ENCODE data around the gene ARVCF.
A peak's percentile ranks its signal among the peaks of the same experiment; 100 is the strongest.

ARVCF gene

DNA sequence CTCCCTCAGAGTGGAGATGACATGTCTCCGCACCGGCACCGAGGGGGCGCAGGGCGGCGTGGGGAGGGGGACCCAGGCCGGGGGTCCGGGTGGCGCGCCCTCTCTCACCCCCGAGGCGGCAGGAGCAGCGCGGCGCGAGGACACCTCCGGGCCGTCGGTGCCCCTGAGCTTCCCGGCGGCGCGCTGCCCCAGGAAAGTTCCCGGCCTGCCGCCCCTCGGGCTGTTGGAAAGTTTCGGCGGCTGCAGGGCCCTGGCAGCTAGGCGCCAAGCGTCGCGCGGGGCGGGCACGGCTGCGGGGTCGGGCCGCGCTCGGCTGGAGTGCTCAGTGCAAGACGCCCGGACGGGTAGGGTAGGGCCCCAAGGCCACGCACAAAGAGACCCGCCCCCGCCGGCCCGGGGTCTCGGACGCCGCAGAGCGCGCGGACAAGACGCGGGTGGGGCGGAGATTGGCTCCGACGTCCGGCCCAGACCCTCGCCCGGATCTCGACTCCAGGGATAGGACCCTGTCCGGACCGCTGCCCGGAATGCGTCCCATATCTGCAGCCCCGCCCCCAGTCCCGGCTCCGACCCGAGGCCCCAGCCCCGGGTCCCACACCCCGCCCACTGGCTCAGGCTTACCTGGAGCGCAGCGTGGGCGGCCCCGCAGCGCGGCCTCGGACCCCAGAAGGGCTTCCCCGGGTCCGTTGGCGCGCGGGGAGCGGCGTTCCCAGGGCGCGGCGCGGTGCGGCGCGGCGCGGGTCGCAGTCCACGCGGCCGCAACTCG is 471 bp downstream of the ARVCF start:
- DNase-seq (ENCODE audit: low read depth), result peak; percentile 10

DNA sequence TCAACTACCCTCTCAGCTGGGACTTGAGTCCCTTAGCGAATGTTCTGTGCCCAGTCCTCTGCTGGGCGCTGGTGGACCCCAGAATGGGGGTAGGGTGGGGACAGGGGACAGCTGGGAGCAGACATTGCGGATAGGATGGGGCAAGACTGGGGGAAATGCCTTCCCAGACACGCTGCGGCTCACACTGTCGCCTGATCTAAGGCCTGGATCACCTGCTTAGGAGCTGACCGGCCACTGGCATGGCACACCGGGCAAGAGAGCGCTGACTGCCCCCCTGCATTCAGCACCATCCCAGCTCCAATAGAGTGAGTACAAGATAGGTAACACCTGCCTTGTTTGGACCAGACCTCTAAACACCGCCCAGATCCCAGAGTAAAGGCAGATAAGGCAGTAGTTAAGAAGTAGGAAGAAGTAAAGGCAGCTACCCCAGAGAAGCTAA is 1.4 kb downstream of the ARVCF start:
- no peak for DNase-seq (ENCODE audit: low read depth)

DNA sequence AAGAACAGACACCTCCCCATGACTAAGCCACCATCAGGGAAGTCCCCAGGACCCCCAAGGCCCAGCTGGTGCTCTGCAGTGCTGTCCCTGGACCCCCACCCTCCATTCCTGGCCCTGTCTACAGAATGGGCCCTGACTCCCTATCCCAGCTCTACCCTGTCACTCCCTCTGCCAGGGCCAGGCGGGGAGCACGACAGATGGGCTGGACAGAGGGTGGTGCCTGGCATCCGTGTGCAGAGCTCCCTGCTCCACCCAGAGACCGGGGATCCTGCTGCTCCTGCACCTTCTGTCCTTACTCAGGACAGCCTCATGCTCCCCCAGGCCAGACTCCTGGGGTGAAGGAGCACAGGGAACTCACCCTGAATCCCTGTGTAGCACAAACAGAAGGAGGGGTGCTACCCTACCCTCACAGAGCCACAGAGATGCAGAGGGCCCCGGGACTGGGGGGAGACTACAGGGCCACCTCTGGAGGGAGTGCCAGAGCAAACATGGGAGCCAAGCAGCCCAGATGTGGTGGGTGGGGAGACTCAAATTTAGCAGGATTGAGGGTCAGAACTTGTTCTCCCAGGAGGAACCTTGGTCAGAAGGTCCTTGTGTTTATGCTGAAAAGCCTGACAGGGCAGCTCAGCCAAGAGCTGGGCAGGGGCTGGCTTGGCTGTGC is 2.0 kb downstream of the ARVCF start:
- DNase-seq (ENCODE audit: low read depth), result no peak

DNA sequence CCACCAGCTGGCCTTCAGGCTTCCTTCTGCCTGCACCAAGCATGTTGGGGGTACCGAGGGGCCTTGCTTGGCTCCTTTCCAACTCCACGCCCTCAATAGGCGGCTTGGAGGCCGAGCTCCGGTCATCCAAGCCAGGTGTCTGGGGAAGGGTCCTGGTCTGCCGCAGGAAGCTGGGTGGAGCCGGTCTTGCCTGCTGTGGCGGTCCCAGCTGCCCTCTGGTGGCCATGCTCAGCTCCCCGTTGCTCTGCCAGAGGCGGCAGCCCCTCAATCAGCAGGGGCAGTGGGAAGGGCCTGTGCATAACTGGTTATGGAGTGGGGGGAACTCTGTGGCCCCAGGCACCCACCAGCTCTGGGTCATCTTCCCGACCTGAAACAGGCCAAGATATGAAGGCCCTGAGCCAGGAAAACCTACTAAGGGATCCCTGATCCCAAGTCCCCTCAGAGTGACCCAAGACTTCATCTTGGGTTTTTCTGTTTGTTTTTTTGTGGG is 3.2 kb downstream of the ARVCF start:
- DNase-seq (ENCODE audit: low read depth), result peak; percentile 60

DNA sequence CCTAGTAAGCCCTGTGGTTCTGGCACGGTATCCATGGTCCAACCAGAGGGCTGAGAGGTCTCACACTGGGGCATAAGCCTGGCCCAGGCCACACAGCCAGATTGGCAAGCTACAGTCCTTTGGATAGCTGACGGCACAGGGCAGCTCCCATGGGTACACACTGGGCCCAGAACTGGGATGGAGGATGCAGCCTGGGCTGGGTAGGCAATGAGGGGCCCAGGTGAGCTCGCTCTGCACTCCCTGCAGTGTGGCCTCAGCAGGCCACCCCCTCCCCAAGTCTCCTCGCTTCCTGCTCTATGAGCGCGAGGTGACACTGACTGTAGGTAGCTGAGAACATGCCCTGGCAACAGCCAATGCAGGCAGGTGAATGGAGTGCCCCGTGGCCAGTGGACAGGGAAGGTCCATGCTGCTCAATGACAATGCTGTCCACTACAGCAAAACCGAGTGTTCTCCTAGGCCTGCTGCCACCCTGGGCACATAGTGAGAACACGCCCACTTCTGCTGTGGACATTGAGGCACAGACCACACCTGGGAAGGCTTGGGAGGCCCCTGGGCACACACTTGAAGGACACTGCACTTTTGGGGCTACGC is 3.8 kb downstream of the ARVCF start:
- no peak for DNase-seq (ENCODE audit: low read depth)

DNA sequence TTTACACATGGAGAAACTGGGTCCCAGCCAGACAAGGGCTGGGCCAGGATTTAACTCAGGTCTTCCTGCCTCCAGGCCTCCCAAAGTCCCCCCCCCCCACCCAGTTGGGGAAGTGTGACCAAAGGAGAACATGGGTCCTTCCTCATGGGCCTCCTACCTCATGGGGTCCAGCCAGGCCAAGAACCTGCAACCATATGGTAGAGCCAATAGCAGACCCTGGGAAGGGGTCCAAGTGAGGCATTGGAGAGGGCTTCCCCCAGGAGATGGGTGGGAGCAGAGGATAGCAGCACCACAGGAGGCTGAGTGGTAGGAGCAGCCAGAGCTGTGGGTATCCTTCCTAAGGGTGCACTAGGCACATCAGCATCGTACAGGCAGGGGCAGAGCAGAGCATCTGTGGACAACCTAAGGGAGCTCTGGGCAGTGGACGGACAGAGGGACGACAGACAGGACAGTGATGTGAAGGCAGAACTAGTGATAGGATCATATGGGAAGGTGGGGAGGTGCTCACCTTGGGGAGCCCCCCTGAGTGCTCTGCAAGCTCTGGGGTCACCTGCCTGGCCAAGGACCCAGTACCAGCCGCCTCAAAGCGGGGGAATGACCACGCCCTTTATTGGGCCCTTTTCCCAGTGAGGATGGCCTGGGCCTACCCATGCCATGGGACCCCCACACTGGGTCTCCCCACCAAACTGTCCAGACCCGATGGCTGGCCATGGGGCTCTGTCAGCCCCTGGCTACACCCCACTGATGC is 4.5 kb downstream of the ARVCF start:
- DNase-seq (ENCODE audit: low read depth), result no peak

DNA sequence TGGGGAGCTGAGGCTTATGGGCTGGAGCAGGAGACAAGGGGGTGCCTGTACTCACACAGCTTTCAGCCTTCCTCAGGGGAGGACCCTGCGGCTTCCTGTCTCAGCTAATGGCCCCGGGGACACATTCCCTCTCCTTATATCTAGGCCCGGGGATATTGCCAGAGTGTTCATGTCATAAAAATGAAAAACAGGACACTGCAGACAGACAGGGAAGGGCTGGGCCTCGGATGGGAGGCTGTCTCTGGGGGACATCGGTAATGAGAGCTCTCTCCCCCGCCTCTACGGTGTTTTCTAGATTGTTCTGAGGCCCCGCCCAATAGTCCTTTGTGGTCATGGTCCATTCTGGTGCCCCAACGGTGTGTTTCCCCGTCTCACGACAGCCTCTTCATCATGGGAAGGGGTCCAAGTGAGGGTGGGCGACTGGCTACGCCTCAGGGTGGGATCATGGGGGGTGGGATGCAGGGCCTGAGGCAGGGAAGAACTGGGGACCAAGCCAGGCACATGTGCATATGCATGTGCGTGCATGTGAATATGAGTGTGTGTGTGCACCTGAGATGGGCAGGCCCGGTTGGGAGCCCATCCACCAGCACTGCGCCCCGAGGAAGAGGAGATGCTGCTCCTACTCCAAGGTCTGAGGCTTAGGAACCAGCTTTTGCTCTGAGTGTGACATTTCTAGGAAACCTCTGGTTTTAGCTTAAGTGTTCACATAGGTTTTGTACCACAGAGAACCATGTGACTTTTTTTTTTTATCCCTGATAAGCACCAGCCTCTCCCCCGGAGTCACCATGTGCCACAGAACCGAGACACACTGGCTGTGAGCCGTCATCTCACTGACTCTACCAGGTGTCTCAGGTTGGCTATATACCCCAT is 5.3 kb downstream of the ARVCF start:
- no peak for DNase-seq (ENCODE audit: low read depth)

DNA sequence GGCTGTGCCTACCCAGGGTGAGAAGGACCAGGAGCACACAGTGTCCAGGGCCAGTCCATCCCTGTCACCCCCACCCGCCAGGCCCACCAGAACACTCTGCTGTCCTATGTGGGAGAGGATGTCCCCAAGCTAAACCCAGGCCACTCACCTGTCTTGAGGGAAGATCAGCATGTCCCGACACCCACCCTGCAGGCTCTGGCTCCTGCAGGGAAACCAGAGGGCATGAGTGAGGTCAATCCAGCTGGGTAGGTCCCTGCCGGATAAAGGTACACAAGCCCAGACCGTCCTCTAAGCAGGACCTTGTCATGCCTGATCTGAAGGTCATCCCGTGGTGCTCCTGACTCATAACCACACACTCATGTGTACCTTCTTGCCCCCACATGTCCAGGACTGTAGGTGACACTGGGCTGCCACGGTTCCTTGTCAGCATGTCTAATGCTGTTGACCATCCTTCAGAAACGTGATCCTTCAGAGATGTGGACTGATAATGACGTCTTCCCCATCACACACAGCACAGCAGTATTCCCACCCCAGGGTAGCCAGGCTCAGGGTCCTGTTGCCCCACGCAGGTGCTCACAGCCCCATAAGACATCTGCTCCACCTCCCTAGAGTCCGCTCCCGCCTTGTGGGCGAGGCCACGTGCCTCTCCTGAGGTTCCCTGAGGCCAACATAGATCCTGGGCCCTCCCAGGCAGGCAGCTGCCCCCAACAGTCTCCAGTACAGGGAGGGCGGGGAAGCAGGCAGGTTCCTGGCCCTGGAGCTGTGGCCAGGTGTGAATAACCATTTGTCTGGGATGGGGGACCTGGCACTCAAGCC is 6.1 kb downstream of the ARVCF start:
- no peak for DNase-seq (ENCODE audit: low read depth)

DNA sequence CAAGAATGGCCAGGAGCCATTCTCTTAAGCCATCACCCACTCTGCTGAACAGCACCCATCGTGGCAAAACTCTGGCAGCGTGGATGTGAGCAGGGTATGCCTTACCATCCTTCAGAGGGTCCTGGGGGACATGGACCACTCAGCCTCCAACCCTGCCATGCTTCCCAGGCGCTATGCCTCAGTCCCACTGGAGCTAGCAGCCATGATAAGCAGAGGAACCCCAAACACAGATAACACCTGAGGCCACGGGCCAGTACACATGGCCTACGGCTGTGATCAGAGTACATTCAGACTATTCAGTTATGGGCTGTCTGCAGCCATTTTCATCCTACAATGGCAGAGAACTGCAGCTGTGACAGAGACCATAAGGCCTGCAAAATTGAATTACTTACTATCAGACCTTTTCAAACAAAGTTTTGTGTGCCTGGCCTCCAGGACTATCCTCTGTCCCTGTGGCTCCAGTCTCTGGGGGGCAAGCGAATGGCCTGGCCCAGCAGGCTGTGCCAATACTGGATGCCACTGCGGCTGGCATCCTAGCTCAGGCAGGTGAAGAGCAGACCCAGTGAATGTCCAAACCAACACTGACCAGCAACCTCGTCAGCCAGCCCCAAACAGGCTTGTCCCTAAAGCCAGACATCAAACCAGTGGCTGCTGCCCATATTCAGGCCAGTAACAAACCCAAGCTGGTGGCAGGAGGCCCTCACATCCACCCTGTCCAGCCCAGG is 6.9 kb downstream of the ARVCF start:
- no peak for DNase-seq (ENCODE audit: low read depth)

DNA sequence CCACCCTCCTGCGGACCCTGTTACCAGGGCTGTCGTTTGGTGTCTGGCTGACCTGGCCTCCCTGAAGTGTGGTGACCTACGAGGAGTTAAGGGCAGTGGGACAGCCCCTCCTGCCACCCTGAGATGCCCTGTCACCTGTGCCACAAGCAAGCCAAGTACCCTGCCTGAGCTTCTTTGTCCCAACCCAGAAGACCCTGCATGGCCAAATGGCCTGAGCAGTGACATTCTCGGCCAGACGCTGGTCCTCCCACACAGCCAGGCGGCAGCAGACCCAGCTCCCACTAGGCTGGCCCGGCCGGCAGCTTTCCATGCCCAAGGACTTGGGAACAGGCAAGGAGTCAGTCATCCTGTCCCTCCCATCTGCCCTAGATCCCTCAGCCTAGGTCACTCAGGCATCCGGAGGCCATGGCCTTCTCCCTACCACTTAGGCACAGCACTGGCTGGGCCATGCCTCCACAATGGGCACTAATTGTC is 7.6 kb downstream of the ARVCF start:
- DNase-seq (ENCODE audit: low read depth), result no peak

DNA sequence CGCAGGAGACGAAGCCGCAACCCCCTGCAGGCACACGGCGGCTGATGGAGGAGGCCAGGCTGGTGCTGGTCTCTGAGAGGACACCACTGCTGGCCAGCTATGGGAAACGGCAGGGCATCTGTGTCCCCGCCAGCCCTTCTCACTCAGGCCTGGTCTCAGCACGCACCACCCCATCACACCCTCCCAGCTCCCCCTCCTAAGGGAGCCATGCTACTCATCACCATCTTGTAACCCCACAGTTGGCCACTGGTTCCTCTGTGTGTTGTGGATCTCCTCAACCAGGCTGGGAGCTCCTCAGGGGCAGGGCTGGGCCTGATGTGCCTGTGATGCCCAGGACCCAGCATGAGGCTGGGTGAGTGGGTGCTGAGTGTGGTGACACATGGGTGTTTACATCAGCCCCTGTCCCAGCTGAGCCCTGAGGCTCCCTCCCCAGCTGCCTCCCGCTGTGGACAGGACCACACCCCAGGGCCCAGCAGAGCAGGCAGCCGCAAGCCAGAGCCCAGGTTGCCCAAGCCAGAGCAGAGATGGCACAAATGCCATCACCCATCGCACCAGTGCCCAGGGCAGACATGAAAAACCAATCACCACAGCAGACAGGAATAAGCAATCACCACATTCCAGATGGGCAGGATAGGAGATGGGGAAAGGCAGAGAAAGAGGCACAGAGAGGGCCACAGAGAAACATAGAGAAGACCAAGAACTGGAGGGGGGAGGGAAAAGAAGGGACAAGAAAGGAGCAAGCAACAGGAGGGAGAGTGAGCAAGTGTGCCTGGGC is 8.2 kb downstream of the ARVCF start:
- DNase-seq (ENCODE audit: low read depth), result no peak

DNA sequence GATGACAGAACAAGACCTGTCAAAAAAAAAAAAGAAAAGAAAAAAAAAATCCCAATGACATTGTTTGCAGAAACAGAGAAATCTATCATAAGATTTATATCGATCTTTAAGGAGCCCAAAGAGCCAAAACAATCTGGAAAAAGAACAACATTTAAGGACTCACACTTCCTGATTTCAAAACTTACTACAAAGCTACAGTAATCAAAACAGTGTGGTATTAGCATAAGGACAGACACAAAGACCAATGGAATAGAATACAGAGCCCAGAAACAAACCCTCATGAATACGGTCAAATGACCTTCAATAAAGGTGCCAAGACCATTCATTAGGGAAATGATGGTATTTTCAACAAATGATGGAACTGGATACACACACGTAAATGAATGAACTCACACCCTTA is 12.2 kb downstream of the ARVCF start:
- DNase-seq (ENCODE audit: low read depth), result no peak

DNA sequence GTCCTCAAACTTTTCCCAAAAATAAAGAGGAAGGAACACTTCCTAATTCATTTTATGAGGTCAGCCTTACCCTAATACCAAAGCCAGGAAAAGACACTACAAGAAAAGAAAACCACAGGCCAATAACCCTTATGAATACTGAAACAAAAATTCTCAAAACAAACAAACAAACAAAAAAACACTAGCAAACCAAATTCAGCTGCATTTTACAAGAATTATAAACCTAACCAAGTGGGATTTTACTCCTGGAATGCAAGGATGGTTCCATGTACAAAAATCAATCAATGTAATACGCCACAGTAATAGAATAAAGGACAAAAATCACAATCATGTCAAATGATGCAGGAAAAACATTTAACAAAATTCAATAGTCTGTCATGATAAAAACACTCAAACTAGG is 13.3 kb downstream of the ARVCF start:
- no peak for DNase-seq (ENCODE audit: low read depth)

DNA sequence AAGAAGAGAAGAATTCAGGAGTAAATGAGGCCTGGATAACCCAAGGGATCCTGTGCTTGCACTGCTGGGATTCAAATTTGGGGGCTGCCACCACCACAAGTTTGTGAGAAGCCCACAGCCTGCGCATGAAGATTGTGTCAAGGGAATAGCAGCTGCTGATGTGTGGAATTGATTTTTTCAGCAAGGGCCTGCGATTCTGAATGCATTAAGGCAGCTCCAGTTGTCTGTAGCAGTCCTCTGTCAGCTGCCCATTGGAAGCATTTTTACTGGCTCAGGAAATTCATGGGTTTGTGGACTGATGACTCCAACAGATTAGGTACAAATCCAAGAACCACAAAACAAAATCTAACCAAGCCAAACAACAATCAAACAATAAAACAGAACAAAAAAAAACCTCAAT is 14.0 kb downstream of the ARVCF start:
- no peak for DNase-seq (ENCODE audit: low read depth)

DNA sequence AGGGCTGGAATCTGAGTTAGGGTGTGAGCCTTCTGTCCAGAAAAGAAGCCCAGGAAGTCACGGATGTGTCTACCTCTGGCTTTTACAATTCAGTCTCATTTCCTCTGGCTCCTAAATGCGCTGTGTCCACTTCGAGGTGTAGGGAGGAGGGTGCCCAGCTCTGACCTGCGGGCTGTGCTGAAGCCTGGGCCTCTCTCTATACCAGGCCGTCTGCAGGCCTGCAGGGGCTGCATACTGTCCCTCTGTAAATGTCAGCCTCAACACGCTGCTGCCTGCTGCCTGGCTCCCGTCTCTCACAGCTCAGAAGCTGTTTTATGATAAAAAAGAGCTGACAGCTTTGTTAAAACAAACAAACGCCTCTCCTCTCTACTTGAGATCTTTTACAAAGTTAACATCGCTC is 14.5 kb downstream of the ARVCF start:
- no peak for DNase-seq (ENCODE audit: low read depth)

DNA sequence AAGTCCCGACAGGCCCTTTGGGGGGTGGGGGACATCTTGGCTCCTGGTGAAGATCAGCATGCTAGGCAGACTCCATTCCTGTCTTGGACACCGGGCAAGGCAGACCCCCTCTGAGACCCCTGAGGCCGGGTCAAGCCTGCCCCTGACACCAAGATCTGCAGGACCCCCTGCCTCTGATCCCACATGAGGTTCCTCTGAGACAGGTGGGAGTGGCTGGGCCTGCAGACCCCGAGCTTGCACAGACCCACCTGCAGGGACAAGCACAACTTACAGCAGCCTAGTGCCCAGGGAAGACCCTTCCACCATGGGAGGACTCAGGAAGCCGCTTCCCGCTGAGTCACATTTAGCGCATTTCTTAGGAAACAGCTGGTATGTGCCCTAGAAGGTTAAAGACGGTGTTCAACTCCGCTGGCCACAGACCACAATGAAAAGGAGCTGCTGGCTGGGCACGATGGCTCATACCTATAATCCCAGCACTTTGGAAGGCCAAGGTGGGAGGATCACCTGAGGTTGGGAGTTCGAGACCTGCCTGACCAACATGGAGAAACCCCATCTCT is 15.5 kb downstream of the ARVCF start:
- no peak for DNase-seq (ENCODE audit: low read depth)

DNA sequence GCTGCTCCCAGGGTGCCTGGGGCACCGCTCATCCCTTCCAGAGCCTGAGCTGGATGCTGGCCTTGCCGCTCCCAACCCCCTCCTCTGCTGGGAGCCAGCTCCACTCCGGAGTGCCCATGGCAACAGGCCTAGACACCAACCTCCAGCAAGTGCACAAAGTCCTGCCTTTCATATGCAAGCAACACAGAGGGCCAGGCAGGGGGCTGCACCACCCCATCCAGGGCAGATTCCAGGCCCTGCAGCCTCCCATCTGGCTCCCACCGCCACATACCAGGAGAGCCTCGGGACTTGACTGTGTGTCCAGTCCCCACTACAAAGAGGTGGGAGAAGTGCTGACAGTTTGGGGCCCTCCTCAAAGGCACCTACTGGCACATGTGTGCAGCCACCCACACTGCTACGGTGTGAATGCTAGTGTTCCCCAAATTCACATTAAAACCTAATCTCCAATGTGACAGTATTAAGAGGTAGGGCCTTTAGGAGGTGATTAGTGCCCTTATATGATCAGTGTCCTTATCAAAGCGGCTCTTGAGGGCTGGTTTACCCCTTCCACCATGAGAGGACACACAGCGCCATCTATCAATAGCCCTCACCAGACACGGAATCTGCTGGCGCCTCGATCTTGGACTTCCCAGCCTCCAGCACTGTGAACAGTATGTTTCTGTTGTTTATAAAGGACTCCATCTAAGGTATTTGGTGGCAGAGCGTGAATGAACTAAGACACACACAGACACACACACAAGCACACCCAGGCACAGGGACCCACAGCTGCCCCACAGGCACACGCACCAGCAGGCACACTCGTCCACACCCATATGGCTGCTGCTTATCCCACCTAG is 16.2 kb downstream of the ARVCF start:
- DNase-seq (ENCODE audit: low read depth), result no peak

Data from EH (cell line).